ENCODE measurements around the gene MED22.
"Not testable (repeated sequence)": the region's sequence is repeated elsewhere in the genome, so short reads cannot be mapped to it uniquely, and the experiment has no call there.

MED22 gene

GRCh38 chr9:133331221-133331620 is 16.7 kb downstream of the MED22 start:
- Histone ChIP-seq H3K79me2 (ENCODE audit: control insufficient read depth, low read length) (peaks cover 37% of the 10 kb centered on the region), H3K4me3 (ENCODE audit: low read length) (no peak overlapping the region), H3K9me2 (replicated peaks; ENCODE audit: control insufficient read depth, low read length) (no peaks in the 10 kb centered on the region), H4K20me1 (ENCODE audit: control insufficient read depth, insufficient read depth, low read depth, low read length) (peaks cover 15% of the 10 kb centered on the region), H3F3A (ENCODE audit: control insufficient read depth, insufficient read depth) (peaks cover 11% of the 10 kb centered on the region; the same call in 1 of the 2 replicates), H3K36me3 (ENCODE audit: control insufficient read depth, low read length) (peaks cover 56% of the 10 kb centered on the region), H3K4me2 (ENCODE audit: low read length) (no peak overlapping the region), H3K4me1 (ENCODE audit: control insufficient read depth, low read length) (peaks cover 13% of the 10 kb centered on the region), H3K9me3 (ENCODE audit: control insufficient read depth, insufficient read depth, low read length) (no peaks in the 10 kb centered on the region), H3K27me3 (ENCODE audit: control insufficient read depth, low read length) (no peaks in the 10 kb centered on the region), H3K27ac (ENCODE audit: low read depth, low read length) (no peak overlapping the region)
- TF ChIP-seq EZH2phosphoT487 (IDR thresholded peaks at IDR 0.05; ENCODE audit: borderline replicate concordance, low read length) (no peak), CTCF (IDR thresholded peaks at IDR 0.05; ENCODE audit: low read depth, low read length, poor library complexity, severe bottlenecking) (no peak)

GRCh38 chr9:133329306-133330156 is 18.4 kb downstream of the MED22 start:
- Histone ChIP-seq H3K36me3 (ENCODE audit: control insufficient read depth, low read length) (peaks cover 49% of the 10 kb centered on the region), H3F3A (ENCODE audit: control insufficient read depth, insufficient read depth) (peaks cover 11% of the 10 kb centered on the region; the same call in 1 of the 2 replicates), H3K79me2 (ENCODE audit: control insufficient read depth, low read length) (peaks cover 23% of the 10 kb centered on the region)
- not testable (repeated sequence) for H3K27me3 ChIP-seq (ENCODE audit: control insufficient read depth, low read length); H3K9me3 ChIP-seq (ENCODE audit: control insufficient read depth, insufficient read depth, low read length); H3K9me2 ChIP-seq (replicated peaks; ENCODE audit: control insufficient read depth, low read length); H3K4me3 ChIP-seq (ENCODE audit: low read length); H3K4me1 ChIP-seq (ENCODE audit: control insufficient read depth, low read length); H3K4me2 ChIP-seq (ENCODE audit: low read length); H4K20me1 ChIP-seq (ENCODE audit: control insufficient read depth, insufficient read depth, low read depth, low read length); H3K27ac ChIP-seq (ENCODE audit: low read depth, low read length)

GRCh38 chr9:133327834-133328484 is 20.0 kb downstream of the MED22 start:
- peaks cover 33% of the 10 kb centered on the region for H3K36me3 ChIP-seq (ENCODE audit: control insufficient read depth, low read length)
- H3K4me3 ChIP-seq (ENCODE audit: low read length), result no peak overlapping the region
- no peaks in the 10 kb centered on the region for H3K27me3 ChIP-seq (ENCODE audit: control insufficient read depth, low read length)
- no peak for TF ChIP-seq CTCF (IDR thresholded peaks at IDR 0.05; ENCODE audit: low read depth, low read length, poor library complexity, severe bottlenecking)
- TF ChIP-seq EZH2phosphoT487 (IDR thresholded peaks at IDR 0.05; ENCODE audit: borderline replicate concordance, low read length), result no peak
- no peak overlapping the region for H3K27ac ChIP-seq (ENCODE audit: low read depth, low read length)
- H4K20me1 ChIP-seq (ENCODE audit: control insufficient read depth, insufficient read depth, low read depth, low read length), result peaks cover 5% of the 10 kb centered on the region; the same call in 1 of the 2 replicates
- H3K79me2 ChIP-seq (ENCODE audit: control insufficient read depth, low read length), result peaks cover 7% of the 10 kb centered on the region
- H3F3A ChIP-seq (ENCODE audit: control insufficient read depth, insufficient read depth), result peaks cover 11% of the 10 kb centered on the region; the same call in 1 of the 2 replicates
- no peaks in the 10 kb centered on the region for H3K9me3 ChIP-seq (ENCODE audit: control insufficient read depth, insufficient read depth, low read length)
- no peaks in the 10 kb centered on the region for H3K4me1 ChIP-seq (ENCODE audit: control insufficient read depth, low read length)
- H3K9me2 ChIP-seq (replicated peaks; ENCODE audit: control insufficient read depth, low read length), result no peaks in the 10 kb centered on the region
- H3K4me2 ChIP-seq (ENCODE audit: low read length), result no peak overlapping the region

GRCh38 chr9:133327021-133327420 is 20.9 kb downstream of the MED22 start:
- H3K4me2 ChIP-seq (ENCODE audit: low read length); H3K4me3 ChIP-seq (ENCODE audit: low read length); H3K4me1 ChIP-seq (ENCODE audit: control insufficient read depth, low read length); H3K27ac ChIP-seq (ENCODE audit: low read depth, low read length); H3K79me2 ChIP-seq (ENCODE audit: control insufficient read depth, low read length); H4K20me1 ChIP-seq (ENCODE audit: control insufficient read depth, insufficient read depth, low read depth, low read length); H3K9me3 ChIP-seq (ENCODE audit: control insufficient read depth, insufficient read depth, low read length); H3K9me2 ChIP-seq (replicated peaks; ENCODE audit: control insufficient read depth, low read length); H3K27me3 ChIP-seq (ENCODE audit: control insufficient read depth, low read length): not testable (repeated sequence)
- Histone ChIP-seq H3K36me3 (ENCODE audit: control insufficient read depth, low read length) (peaks cover 24% of the 10 kb centered on the region), H3F3A (ENCODE audit: control insufficient read depth, insufficient read depth) (peaks cover 11% of the 10 kb centered on the region; the same call in 1 of the 2 replicates)

All from DOHH2 (cell line).